ENCODE data around the gene LMOD3. TPM values are rescaled to one million over a fixed set of nuclear protein-coding genes. Genes with fewer than 3 reads are reported as not detected.

LMOD3 gene
- total RNA-seq, 1 donor from 2014 or later, result 154 TPM

DNA sequence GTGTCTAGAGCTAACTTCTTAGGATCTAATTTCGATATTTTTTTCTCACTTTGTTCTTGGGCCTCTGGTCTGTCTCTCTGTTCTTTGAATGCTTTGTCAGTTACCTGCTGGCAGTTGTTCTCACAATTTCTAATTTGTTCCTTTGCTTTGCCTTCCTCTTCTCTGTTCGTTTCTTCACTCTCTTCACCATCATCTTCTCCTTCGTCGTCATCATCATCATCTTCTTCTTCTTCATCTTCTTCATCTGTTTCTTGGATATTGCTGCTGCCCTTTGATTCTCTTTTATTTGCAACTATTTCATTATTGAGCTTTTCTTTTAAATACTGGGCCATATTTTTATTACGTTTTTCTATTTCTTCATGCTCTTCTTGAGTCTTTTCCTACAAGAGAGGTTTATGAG, 2.7 kb downstream of the LMOD3 start:
- peaks cover 30% of the 10 kb centered on the region for H3K4me1 ChIP-seq
- H3K27me3 ChIP-seq (ENCODE audit: low read depth), result no peaks in the 10 kb centered on the region
- H3K36me3 ChIP-seq, result peaks cover 12% of the 10 kb centered on the region
- no peaks in the 10 kb centered on the region for H3K9me3 ChIP-seq (replicated peaks)
- H3K27ac ChIP-seq (replicated peaks), result no peak overlapping the region
- intact Hi-C loops (cut with micrococcal nuclease), result no loop called here
- no peak for TF ChIP-seq CTCF (IDR thresholded peaks at IDR 0.05; ENCODE audit: borderline replicate concordance)
- H3K4me3 ChIP-seq, result peak overlapping the region; percentile 65
- no peak for DNase-seq

- Histone ChIP-seq H3K27ac (replicated peaks) (peak overlapping the region; percentile 87), H3K36me3 (peaks cover 12% of the 10 kb centered on the region), H3K4me3 (peak overlapping the region; percentile 65), H3K9me3 (replicated peaks) (no peaks in the 10 kb centered on the region), H3K27me3 (ENCODE audit: low read depth) (no peaks in the 10 kb centered on the region), H3K4me1 (peaks cover 36% of the 10 kb centered on the region)
- DNase-seq, result no peak
- intact Hi-C loops (cut with micrococcal nuclease), result no loop called here
- TF ChIP-seq CTCF (IDR thresholded peaks at IDR 0.05; ENCODE audit: borderline replicate concordance), result no peak
Measured at GRCh38 chr3:69119138-69119537, 3.3 kb downstream of the LMOD3 start.

DNA sequence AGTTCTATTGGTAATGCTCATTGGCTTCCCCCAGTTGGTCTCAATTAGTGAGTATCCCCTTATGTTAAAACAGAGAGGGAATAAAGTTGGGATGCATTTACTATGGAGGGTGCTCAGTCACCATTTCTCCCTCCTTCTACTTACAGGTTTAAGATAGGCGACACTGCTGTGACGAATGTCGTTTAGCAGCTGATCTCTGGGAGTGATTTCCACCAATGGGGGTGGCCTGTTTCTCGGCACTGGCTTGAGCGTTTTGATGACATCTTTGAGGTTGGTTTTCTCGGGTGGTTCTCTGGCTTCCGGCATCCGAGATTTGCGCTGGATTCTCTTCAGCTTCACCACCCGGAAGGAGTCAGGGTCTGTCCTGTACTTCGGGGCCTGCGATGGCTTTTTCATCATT, 3.8 kb downstream of the LMOD3 start:
- Histone ChIP-seq H3K27me3 (ENCODE audit: low read depth) (no peaks in the 10 kb centered on the region), H3K27ac (replicated peaks) (peak overlapping the region; percentile 87), H3K9me3 (replicated peaks) (no peaks in the 10 kb centered on the region), H3K36me3 (peaks cover 12% of the 10 kb centered on the region), H3K4me3 (peak overlapping the region; percentile 57), H3K4me1 (peaks cover 41% of the 10 kb centered on the region)
- TF ChIP-seq CTCF (IDR thresholded peaks at IDR 0.05; ENCODE audit: borderline replicate concordance), result no peak
- DNase-seq, result no peak
- intact Hi-C loops (cut with micrococcal nuclease), result no loop called here

- peaks cover 50% of the 10 kb centered on the region for H3K4me1 ChIP-seq
Measured at GRCh38 chr3:69116897-69117296, 5.5 kb downstream of the LMOD3 start.

GRCh38 chr3:69116162-69116561, 6.2 kb downstream of the LMOD3 start:
- DNase-seq, result no peak
- peak overlapping the region; percentile 87 for H3K27ac ChIP-seq (replicated peaks)
- intact Hi-C loops (cut with micrococcal nuclease), result no loop called here
- H3K27me3 ChIP-seq (ENCODE audit: low read depth), result no peaks in the 10 kb centered on the region
- no peak for TF ChIP-seq CTCF (IDR thresholded peaks at IDR 0.05; ENCODE audit: borderline replicate concordance)
- H3K9me3 ChIP-seq (replicated peaks), result no peaks in the 10 kb centered on the region
- H3K4me1 ChIP-seq, result peaks cover 58% of the 10 kb centered on the region
- H3K4me3 ChIP-seq, result peak overlapping the region; percentile 57
- H3K36me3 ChIP-seq, result peaks cover 12% of the 10 kb centered on the region

More at GRCh38 chr3:69116897-69117296, 5.5 kb downstream of the LMOD3 start:
- TF ChIP-seq CTCF (IDR thresholded peaks at IDR 0.05; ENCODE audit: borderline replicate concordance), result no peak
- H3K36me3 ChIP-seq, result peaks cover 12% of the 10 kb centered on the region
- no peaks in the 10 kb centered on the region for H3K9me3 ChIP-seq (replicated peaks)
- DNase-seq, result no peak
- intact Hi-C loops (cut with micrococcal nuclease), result no loop called here
- no peaks in the 10 kb centered on the region for H3K27me3 ChIP-seq (ENCODE audit: low read depth)
- H3K27ac ChIP-seq (replicated peaks), result peak overlapping the region; percentile 87
- H3K4me3 ChIP-seq, result peak overlapping the region; percentile 57

Data from left ventricle myocardium inferior (tissue), 1 donor.